ENCODE data around the gene FGFR4. TPM values are rescaled to one million over a fixed set of nuclear protein-coding genes. Genes with fewer than 3 reads are reported as not detected.

FGFR4 gene
- polyA plus RNA-seq, 1 of the 3 experiments (the other 2 are of a cell fraction), result 5.6 TPM

DNA sequence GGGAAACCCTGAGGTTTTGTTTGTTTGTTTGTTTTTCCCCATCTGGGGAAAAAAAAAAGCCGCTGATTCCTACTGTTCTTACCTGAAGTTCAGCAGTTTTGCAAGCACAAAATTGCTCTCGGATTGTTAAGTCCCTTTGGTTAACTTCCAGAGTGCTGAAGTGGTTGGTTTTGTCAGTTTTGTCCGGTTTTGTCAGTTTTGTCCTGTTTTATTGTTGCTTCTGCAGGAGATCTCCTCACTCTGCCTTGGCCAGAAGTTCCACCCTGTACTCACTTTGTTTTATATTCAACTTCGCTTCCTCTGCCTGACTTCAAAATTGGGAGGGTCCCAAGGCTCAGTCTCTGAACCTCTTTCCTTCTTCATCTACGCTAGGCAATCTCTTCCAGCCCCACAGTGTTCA lies 49.8 kb upstream of the FGFR4 start:
- POLR2A ChIA-PET, result no interaction called here
- WGBS (ENCODE audit: low lambda C conversion rate), result 98% methylated on average over 5 of the region's 5 CpGs
- Histone ChIP-seq H3K9ac (no peak overlapping the region), H4K20me1 (ENCODE audit: insufficient read depth) (0 out of 2 replicates have a peak, but pooled peaks cover 11% of the 10 kb centered on the region), H3F3A (replicated peaks; ENCODE audit: insufficient read depth) (no peaks in the 10 kb centered on the region), H3K4me3 (ENCODE audit: low read depth in 2 of 2, low read length in 1 of 2) (no peak overlapping the region), H3K27ac (ENCODE audit: low read depth in 2 of 2, low read length in 1 of 2) (no peak overlapping the region), H3K27me3 (ENCODE audit: insufficient read depth) (no peaks in the 10 kb centered on the region), H3K36me3 (replicated peaks in 1 of 2; ENCODE audit: control insufficient read depth in 1 of 2, insufficient read depth in 2 of 2, low read length in 1 of 2) (peaks cover 8 to 13% of the 10 kb centered on the region in 2 experiments), H3K4me2 (no peak overlapping the region), H2AFZ (ENCODE audit: low read depth) (no peak overlapping the region), H3K79me2 (ENCODE audit: insufficient read depth) (peaks cover 68% of the 10 kb centered on the region; the same call in 1 of the 2 replicates), H3K9me2 (no peaks in the 10 kb centered on the region), H3K4me1 (ENCODE audit: control insufficient read depth in 1 of 2, insufficient read depth in 2 of 2, low read depth in 1 of 2, low read length in 1 of 2) (no peaks in the 10 kb centered on the region), H3K9me3 (no peaks in the 10 kb centered on the region)
- TF ChIP-seq TEAD4 (IDR thresholded peaks at IDR 0.05; ENCODE audit: borderline replicate concordance, insufficient read depth) (no peak), YY1 (IDR thresholded peaks at IDR 0.05; ENCODE audit: low read depth) (no peak), NFIC (IDR thresholded peaks at IDR 0.05; ENCODE audit: borderline replicate concordance) (no peak), MXI1 (IDR thresholded peaks at IDR 0.05; ENCODE audit: low read depth, low read length) (no peak), IRF3 (IDR thresholded peaks at IDR 0.05; ENCODE audit: low read depth, low read length) (no peak), POLR2AphosphoS5 (IDR thresholded peaks at IDR 0.05; ENCODE audit: low read depth, low read length) (no peak), CHD2 (IDR thresholded peaks at IDR 0.05; ENCODE audit: low read length, partially characterized antibody) (no peak), FOSL2 (IDR thresholded peaks at IDR 0.05; ENCODE audit: borderline replicate concordance, low read depth) (no peak), RXRA (IDR thresholded peaks at IDR 0.05; ENCODE audit: borderline replicate concordance, low read depth) (no peak), EZH2phosphoT487 (IDR thresholded peaks at IDR 0.05; ENCODE audit: borderline replicate concordance, low read depth) (no peak), USF1 (IDR thresholded peaks at IDR 0.05; ENCODE audit: borderline replicate concordance, low read depth) (no peak)
- TF ChIP-seq, protein P1, sequence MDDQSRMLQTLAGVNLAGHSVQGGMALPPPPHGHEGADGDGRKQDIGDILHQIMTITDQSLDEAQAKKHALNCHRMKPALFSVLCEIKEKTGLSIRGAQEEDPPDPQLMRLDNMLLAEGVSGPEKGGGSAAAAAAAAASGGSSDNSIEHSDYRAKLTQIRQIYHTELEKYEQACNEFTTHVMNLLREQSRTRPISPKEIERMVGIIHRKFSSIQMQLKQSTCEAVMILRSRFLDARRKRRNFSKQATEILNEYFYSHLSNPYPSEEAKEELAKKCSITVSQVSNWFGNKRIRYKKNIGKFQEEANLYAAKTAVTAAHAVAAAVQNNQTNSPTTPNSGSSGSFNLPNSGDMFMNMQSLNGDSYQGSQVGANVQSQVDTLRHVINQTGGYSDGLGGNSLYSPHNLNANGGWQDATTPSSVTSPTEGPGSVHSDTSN (IDR thresholded peaks at IDR 0.05), result no peak
- CTCF ChIA-PET, result no interaction called here
- no peak for DNase-seq

DNA sequence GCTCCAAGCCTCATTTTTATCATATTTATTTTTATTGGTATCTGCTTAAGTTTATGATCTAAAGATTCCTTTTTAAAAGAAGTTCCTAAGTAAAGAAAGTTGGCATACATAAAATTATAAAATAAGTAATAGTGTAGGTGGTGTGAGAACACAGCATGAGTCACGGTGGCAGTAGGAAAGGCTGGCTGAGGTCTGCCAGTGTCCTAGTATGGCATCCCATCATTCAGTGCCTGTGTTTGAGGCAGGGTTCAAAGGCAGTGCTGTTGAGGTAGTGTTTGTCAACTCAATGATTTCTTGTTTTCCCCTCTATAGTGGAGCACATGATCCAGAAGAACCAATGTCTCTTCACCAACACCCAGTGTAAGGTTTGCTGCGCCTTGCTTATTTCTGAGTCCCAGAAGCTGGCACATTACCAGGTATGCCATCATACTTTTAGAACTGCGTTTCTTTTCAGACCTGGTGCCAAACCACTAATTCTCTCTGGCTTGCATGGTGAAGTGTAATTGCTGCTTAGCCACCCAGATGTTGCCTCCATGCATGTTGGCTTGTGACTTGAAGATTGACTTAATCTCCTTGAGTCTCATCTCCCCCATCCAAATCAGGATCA lies 45.8 kb upstream of the FGFR4 start:
- CTCF ChIA-PET, result interaction anchor here (0.8 to 1.4 kb wide), 4 partner anchors 18 to 380 kb away, joined by 4 to 5 read pairs (median 4); no protein-coding TSS in a partner anchor
- H3K4me2 ChIP-seq, result no peak overlapping the region
- peaks cover 18 to 22% of the 10 kb centered on the region in 2 experiments for H3K36me3 ChIP-seq (replicated peaks in 1 of 2; ENCODE audit: control insufficient read depth in 1 of 2, insufficient read depth in 2 of 2, low read length in 1 of 2)

More for the DNA sequence above, 45.8 kb upstream of the FGFR4 start:
- Histone ChIP-seq H3K4me3 (ENCODE audit: low read depth in 2 of 2, low read length in 1 of 2) (no peak overlapping the region), H3K27ac (ENCODE audit: low read depth in 2 of 2, low read length in 1 of 2) (no peak overlapping the region), H3K9me3 (no peaks in the 10 kb centered on the region), H3K9ac (no peak overlapping the region), H3F3A (replicated peaks; ENCODE audit: insufficient read depth) (no peaks in the 10 kb centered on the region), H3K4me1 (ENCODE audit: control insufficient read depth in 1 of 2, insufficient read depth in 2 of 2, low read depth in 1 of 2, low read length in 1 of 2) (no peaks in the 10 kb centered on the region), H3K9me2 (no peaks in the 10 kb centered on the region), H4K20me1 (ENCODE audit: insufficient read depth) (0 out of 2 replicates have a peak, but pooled peaks cover 8% of the 10 kb centered on the region), H2AFZ (ENCODE audit: low read depth) (no peak overlapping the region), H3K27me3 (ENCODE audit: insufficient read depth) (no peaks in the 10 kb centered on the region), H3K79me2 (ENCODE audit: insufficient read depth) (peaks cover 37% of the 10 kb centered on the region; the same call in 1 of the 2 replicates)
- WGBS (ENCODE audit: low lambda C conversion rate), result 80% methylated on average over 3 of the region's 3 CpGs
- TF ChIP-seq RXRA (IDR thresholded peaks at IDR 0.05; ENCODE audit: borderline replicate concordance, low read depth) (no peak), GABPA (IDR thresholded peaks at IDR 0.05; ENCODE audit: low read depth) (no peak), NFIC (IDR thresholded peaks at IDR 0.05; ENCODE audit: borderline replicate concordance) (peak; percentile 61)
- DNase-seq, result no peak
- POLR2A ChIA-PET, result no interaction called here
